Measurements from ENCODE around the gene CPED1.

GRCh38 chr7:121196286-121196685 lies 207.8 kb downstream of the CPED1 start:
- TF ChIP-seq EZH2 (IDR thresholded peaks at IDR 0.05) (no peak), CTCF (IDR thresholded peaks at IDR 0.05) (no peak)
